KOPT-K1 (cell line): ENCODE results near the gene MLPH.

ENCODE experiments used
- H3K27ac ChIP-seq: fragments of 200-600 bp; sonication (generic); 2 replicates; pipeline ENCODE4 v1.5.1; 2016; ENCODE audit warnings: antibody characterized with exemption, mild to moderate bottlenecking, low read depth, low read length; ENCODE audit not compliant: poor library complexity, severe bottlenecking
- H3K36me3 ChIP-seq: fragments of 200-600 bp; sonication (generic); 2 replicates; pipeline ENCODE4 v1.5.1; 2017; ENCODE audit warnings: antibody characterized with exemption, mild to moderate bottlenecking, low read length, moderate library complexity; ENCODE audit not compliant: insufficient read depth
- H3K9me3 ChIP-seq: fragments of 200-600 bp; sonication (generic); 2 replicates; pipeline ENCODE4 v1.5.1; 2017; ENCODE audit warnings: antibody characterized with exemption, low read length, mild to moderate bottlenecking; ENCODE audit not compliant: insufficient read depth, poor library complexity, severe bottlenecking

Gene MLPH

DNA sequence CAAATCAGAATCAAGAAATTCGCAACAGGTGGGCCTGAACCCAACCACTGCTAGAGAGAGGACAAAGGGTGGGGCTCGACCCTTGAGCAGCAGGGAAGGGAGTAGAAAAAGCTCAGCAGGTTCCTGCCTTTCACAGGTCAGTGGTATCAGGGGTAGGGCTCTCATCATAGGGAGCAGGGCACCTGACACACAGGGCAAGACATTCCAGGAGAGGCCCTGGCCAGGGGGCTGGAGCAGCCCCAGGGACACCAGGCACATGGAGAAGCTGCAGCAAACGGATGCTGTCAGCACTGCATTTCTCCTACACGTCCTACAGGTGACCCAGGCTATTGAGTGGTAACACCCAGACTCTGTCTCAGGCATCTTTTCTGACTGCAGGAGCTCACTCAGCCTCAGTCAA, 17.2 kb upstream of the MLPH start:
- Histone ChIP-seq H3K36me3 (no peaks in the 10 kb centered on the region), H3K9me3 (no peaks in the 10 kb centered on the region), H3K27ac (no peak overlapping the region)

GRCh38 chr2:237470914-237471313, 16.1 kb upstream of the MLPH start:
- H3K36me3 ChIP-seq: no peaks in the 10 kb centered on the region
- H3K27ac ChIP-seq: no peak overlapping the region
- H3K9me3 ChIP-seq: no peaks in the 10 kb centered on the region

GRCh38 chr2:237471438-237472186, 15.4 kb upstream of the MLPH start:
- Histone ChIP-seq H3K36me3 (no peaks in the 10 kb centered on the region), H3K27ac (no peak overlapping the region), H3K9me3 (no peaks in the 10 kb centered on the region)

- Histone ChIP-seq H3K36me3 (no peaks in the 10 kb centered on the region), H3K9me3 (no peaks in the 10 kb centered on the region), H3K27ac (no peak overlapping the region)
Measured at GRCh38 chr2:237472187-237472712, 14.8 kb upstream of the MLPH start.

- H3K9me3 ChIP-seq: no peaks in the 10 kb centered on the region
- no peak overlapping the region for H3K27ac ChIP-seq
- no peaks in the 10 kb centered on the region for H3K36me3 ChIP-seq
Measured at GRCh38 chr2:237472909-237473877, 13.9 kb upstream of the MLPH start.

DNA sequence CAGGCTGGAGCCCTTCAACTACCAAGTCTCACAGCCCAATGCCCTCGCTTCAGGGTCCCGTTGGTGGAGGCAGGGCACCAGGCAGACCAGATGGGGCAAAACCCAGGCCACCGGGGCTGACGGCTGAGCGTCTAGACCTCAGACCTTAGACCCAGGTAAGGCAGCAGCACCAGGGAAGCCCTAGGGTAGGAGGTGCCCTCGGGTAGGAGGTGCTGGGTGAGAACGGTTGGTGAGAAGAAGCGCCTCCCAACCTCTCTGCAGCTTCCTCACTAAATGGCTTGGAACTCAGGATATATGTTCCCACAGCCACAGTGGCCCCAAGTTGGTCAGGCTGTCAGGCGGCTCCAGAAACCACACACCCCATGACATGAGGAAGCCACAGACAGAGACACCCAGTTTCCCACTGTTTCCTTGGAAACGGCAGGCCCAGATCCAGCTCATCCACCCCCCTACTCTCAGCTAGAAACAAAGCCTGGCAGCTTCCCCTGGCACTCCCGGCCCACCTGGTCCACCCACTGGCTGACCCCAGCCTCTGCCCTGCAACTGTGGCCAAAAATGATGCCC, 13.1 kb upstream of the MLPH start:
- Histone ChIP-seq H3K36me3 (no peaks in the 10 kb centered on the region), H3K27ac (no peak overlapping the region), H3K9me3 (no peaks in the 10 kb centered on the region)

- Histone ChIP-seq H3K36me3 (no peaks in the 10 kb centered on the region), H3K9me3 (no peaks in the 10 kb centered on the region), H3K27ac (peak overlapping the region; percentile 63)
Measured at GRCh38 chr2:237474442-237474911, 12.6 kb upstream of the MLPH start.

DNA sequence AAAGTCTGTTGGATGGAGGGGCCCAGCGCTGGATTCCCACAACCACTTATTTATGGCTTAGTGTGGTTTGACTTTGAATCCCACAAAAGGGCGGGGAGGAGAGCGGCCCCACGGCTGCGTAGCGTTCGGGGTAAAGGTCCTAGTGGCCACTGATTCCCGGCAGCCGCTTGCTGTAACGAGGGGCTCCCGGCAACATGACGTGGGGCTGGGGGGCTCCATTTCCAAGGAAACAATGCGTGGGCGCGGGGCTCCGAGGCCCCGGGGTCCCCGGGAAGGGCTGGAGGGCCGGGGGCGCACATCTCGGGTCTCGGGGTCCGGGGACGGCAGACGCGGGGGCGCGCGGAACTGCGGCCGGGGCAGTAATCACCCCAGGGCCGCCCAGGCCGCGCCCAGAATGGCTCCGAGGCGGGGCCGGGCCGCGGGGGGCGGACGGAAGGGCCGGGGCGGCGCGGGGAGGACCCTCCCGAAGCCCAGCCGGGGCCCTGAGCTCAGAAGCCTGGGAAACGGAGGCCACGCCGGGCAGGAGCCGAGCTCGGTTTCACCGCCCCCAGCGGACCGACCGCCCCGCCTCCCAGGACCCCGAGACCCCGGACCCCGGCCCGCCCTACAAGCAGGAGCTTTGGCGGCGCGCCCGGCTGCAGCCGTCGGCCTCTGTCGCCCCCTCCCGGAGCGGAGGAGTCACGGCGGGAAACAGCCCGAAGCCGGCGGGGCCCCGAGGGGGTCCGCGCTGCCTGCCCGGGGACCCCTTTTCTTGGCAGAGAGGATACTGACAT, 11.9 kb upstream of the MLPH start:
- H3K9me3 ChIP-seq: no peaks in the 10 kb centered on the region
- peak overlapping the region; percentile 63 for H3K27ac ChIP-seq
- H3K36me3 ChIP-seq: no peaks in the 10 kb centered on the region

DNA sequence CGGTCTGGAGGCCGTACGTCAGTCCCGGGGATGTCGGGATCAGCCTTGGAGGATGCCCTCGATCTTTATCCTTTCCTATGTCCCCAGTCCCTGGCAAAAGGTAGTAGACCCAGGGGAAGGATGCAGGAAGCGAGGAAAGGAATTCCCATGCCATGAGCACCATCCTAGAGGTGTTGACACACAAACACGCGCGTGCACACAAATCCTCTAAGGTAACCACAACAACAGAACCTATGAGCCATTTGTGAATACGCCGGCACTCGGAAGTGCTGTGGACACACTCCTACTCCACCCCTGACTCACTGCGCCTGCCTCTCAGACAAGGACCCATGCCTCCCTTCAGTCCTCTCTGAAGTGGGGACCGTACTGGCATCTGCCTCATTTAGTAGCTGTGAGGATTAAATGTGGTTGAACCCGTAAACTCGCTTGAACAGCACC, 11.3 kb upstream of the MLPH start:
- H3K9me3 ChIP-seq: no peaks in the 10 kb centered on the region
- H3K27ac ChIP-seq: no peak overlapping the region
- H3K36me3 ChIP-seq: no peaks in the 10 kb centered on the region

DNA sequence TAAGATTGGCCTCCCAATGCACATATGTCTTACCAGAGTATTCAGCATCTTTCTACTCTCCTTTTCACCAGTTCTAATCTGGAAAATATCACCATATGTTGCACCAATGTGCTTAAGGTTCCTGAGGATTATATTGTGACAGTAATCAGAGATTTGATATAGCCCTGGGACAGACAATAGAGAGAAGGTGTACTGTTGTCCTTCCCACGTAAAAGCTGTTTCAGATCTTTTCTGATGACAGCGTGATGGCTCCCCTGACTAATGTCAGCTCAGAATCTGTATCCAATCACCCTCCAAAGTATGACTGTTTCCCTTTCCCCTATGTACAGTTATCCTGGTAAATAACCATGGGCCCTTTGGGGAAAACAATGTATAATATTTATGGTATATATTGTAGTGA, 9.0 kb upstream of the MLPH start:
- H3K9me3 ChIP-seq: no peaks in the 10 kb centered on the region
- no peak overlapping the region for H3K27ac ChIP-seq
- H3K36me3 ChIP-seq: no peaks in the 10 kb centered on the region

- Histone ChIP-seq H3K36me3 (no peaks in the 10 kb centered on the region), H3K9me3 (no peaks in the 10 kb centered on the region), H3K27ac (no peak overlapping the region)
Measured at GRCh38 chr2:237478979-237479378, 8.1 kb upstream of the MLPH start.

DNA sequence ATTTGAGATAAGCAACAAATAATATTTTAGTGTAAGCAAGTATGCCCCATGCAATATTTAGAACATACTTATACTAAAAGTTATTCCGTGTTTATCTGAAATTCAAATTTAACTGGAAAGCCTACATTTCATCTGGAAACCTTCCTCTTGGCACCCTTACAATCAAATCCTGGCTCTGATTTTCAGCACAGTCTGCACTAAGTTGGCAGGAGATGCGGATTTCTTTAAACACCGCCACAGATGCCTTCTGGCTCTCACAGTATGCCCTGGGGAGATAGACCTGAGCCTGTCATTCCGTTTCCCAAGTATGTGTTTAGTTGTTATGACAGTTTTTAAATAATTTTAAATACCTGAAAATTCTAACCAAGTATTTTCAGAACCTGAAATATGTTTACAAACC, 7.3 kb upstream of the MLPH start:
- Histone ChIP-seq H3K36me3 (no peaks in the 10 kb centered on the region), H3K27ac (no peak overlapping the region), H3K9me3 (no peaks in the 10 kb centered on the region)

GRCh38 chr2:237480556-237480955, 6.5 kb upstream of the MLPH start:
- Histone ChIP-seq H3K9me3 (no peaks in the 10 kb centered on the region), H3K36me3 (no peaks in the 10 kb centered on the region), H3K27ac (no peak overlapping the region)

GRCh38 chr2:237480988-237481525, 6.0 kb upstream of the MLPH start:
- H3K27ac ChIP-seq: no peak overlapping the region
- H3K9me3 ChIP-seq: no peaks in the 10 kb centered on the region
- H3K36me3 ChIP-seq: no peaks in the 10 kb centered on the region
